Activated CD4-positive, alpha-beta T cell treated with anti-CD3 and anti-CD28 coated beads, Interleukin-2, Interleukin-4, amounts not matched to agents 100 ng/mL and 50 ng/mL, durations not matched to agents 16 hours and 8 hours (primary cell): ENCODE measurements around the gene AHDC1.
"Not testable (repeated sequence)": the region's sequence is repeated elsewhere in the genome, so short reads cannot be mapped to it uniquely, and the experiment has no call there.

ENCODE experiments used
- DNase-seq: peaks from one replicate; pipeline ENCODE4 v3.0.0-alpha.2; 2020; ENCODE audit warnings: low spot score

AHDC1 gene

GRCh38 chr1:27517301-27517700 is 86.6 kb downstream of the AHDC1 start:
- DNase-seq, result no peak

DNA sequence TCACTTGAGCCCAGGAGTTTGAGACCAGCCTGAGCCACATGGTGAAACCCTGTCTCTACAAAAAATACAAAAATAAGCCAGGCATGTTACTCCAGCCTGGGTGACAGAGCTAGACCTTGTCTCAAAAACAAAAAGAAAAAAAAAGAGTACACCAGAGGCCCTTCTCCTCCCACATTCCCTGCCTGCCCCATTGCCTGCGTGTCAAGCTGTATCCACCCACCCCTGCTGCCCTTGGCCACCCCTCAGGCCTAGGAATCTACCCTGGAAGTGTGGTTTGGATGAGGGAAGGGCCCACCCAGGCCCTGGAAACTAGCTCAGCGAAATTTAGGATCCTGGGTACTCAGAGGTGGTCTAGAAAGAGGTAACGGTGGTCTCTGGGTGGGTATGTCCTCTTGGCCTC is 88.3 kb downstream of the AHDC1 start:
- DNase-seq, result no peak

DNA sequence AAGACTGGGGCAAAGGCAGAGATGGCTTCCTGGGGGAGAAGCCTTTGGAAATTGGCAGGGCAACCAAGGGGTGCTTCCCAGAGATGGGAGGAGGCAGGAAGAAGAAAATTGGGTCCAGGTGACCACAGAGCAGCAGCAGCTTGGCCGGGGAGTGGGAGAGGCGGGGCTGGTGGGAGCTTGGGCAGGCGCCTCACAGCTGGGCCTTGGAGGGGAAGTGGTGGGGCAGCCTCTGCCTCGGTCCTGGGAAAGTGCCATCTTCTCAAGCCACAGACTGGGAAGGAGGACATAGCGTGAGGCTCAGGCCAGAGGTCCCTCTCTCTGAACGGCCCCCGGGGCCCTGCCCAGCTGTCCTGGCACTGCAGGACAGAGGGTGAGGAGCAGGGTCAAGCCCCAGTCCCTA is 90.0 kb downstream of the AHDC1 start:
- DNase-seq, result no peak

- no peak for DNase-seq
These were observed 90.4 kb downstream of the AHDC1 start for GRCh38 chr1:27513528-27513927.

- no peak for DNase-seq
These were observed 94.5 kb downstream of the AHDC1 start for GRCh38 chr1:27509127-27510080.

GRCh38 chr1:27507960-27508665 is 95.8 kb downstream of the AHDC1 start:
- DNase-seq, result no peak

- DNase-seq, result no peak
These were observed 97.2 kb downstream of the AHDC1 start for GRCh38 chr1:27506703-27507102.

GRCh38 chr1:27505420-27505680 is 98.6 kb downstream of the AHDC1 start:
- DNase-seq, result no peak

DNA sequence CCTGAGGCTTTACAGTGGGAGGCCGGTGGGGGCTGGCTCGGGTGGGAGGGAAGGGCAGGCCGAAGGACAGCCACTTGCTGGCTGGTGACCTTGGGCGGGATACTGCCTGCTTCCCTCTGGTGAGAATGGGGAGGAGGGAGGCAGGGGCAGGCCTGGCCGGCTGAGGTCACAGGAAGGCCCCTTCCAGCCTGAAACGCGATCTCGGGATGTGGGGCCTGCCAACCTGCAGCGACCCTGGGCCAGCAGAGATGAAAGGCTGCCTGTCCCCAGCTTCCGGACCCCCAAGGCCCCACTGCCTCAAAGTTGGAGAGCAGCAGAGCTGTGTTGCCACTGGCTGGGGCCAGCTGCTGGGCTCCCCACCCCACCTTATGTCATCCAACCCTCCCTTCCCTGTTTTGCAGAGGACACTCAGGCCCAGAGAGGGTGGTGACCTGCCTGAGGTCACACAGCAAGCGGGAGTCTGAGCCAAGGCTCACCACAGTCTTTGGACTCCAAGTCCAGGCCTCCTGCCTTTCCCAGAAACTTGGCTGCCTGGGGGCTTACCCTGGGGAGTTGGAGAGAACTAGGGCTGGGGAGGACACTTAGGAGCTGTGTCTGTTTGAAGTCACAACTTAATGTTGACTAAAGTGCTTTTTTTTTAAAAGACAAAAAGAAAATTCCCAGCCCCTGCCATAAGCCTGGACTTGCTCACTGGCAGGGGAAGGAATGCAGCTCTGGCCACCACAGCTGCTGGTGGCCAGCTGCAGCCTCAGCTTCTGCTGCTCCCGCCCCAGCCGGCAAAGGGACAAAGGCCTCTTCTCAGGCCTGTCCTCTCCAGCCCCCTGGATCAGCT is 99.1 kb downstream of the AHDC1 start:
- DNase-seq, result no peak

- no peak for DNase-seq
These were observed 99.9 kb downstream of the AHDC1 start for GRCh38 chr1:27503844-27504587.

DNA sequence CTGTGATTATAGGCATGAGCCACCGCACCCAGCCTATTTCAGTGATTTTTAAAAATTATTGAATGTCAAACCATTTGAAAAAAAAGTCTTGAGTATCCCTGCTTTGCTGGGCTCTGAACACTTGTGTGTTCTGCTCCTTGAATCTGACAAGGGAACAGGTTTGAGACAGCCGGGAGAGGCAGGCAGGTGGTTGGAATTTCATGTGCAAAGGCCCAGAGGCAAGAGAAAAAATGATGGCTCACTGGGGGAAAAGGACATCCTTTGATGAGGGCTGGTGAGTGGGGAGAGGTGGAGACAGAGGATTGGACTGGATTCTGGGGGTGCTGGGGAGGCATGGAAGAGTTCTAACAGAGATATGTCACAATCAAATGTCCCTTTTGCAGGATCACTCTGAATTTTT is 100.9 kb downstream of the AHDC1 start:
- DNase-seq, result no peak

DNA sequence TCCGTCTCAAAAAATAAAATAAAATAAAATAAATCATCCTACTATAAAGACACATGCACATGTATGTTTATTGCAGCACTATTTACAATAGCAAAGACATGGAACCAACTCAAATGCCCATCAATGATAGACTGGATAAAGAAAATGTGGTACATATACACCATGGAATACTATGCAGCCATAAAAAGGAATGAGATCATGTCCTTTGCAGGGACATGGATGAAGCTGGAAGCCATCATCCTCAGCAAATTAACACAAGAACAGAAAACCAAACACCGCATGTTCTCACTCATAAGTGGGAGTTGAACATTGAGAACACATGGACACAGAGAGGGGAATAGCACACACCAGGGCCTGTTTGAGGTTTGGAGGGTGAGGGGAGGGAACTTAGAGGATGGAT is 102.8 kb downstream of the AHDC1 start:
- DNase-seq, result not testable (repeated sequence)

- no peak for DNase-seq
These were observed 104.8 kb downstream of the AHDC1 start for GRCh38 chr1:27499142-27499541.

- DNase-seq, result no peak
These were observed 107.3 kb downstream of the AHDC1 start for GRCh38 chr1:27496604-27497155.

DNA sequence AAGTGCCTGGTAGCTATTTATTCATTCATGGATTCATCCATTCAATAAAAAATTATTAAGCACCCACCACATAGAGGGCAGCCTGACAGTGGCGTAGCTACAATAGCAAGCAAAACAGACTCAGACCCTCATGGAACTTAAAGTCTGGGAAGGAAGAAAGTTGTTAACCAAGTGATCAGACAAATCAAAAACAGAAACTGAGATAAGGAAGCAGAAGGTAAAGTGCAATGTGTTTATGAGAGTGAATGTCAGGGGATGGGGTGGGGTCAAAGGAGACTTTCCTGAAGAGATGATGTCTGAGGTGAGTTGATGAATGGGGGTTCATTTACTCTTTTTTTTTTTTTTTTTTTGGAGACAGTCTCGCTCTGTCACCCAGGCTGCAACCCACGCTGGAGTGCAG is 111.1 kb downstream of the AHDC1 start:
- no peak for DNase-seq

GRCh38 chr1:27491748-27492700 is 111.9 kb downstream of the AHDC1 start:
- no peak for DNase-seq

DNA sequence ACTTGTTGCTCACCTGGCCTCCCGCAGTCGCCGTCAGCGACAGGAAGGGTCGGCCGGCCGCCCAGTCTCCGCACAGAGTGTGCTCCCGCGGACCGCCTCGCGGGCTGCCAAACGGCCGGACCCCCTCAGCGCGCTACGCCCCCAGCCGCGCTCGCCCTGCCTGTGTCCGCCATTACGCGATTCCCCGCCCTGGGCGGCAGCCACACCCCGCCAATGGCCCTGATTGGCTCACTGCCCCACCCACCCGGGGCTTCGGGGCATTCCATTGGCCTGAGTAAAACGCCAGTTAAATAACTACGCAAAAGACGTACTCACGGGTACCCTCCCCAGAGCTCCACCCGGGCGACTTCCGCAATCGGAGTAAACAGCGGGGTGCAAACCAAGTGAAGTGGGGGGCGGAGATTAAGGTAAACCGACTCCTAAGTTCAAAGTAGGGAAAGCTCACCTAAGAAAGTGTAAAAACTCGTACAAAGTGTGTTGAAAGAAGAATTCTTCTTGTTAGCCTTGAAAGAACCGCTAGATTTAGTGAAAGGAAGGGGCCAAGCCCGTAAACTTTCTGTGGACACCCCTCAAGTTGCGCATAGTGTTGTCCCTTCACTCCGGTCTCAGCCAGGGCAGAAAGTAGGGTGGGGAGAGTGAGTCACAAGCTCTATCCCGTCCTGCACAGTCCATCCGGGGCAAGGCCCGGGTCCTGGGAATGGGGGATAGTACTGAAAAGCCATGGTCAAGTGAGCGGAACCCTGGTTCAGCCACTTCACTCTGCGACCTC is 113.8 kb downstream of the AHDC1 start, which contains the start of gene WASF2:
Gene WASF2 (minus strand): TSS at position 195 of the 769 bp plus-strand sequence. CDS start 61,277 bp downstream, outside the sequence.
- peak; percentile 98 for DNase-seq

GRCh38 chr1:27489501-27489972 is 114.4 kb downstream of the AHDC1 start:
- peak; percentile 5 for DNase-seq
